Gastroesophageal sphincter (tissue), 3 donors: ENCODE data around the gene OSBPL1A.

Experiments used
- CTCF ChIP-seq, 4 experiments: fragments of 200-600 bp in 2 of 4; fragments of 450-650 bp in 2 of 4; sonication (generic) in 1 of 4; IDR thresholded peaks; one replicate each; pipeline ENCODE4 v1.5.1; 2017 to 2019; ENCODE audit warnings: antibody characterized with exemption in 4 of 4, mild to moderate bottlenecking in 2 of 4, moderate library complexity in 2 of 4
- POLR2AphosphoS5 ChIP-seq: sonication (generic); formaldehyde crosslinking; IDR thresholded peaks from one replicate; pipeline ENCODE4 v1.6.1; 2017; ENCODE audit warnings: antibody characterized with exemption

- no peak for TF ChIP-seq POLR2AphosphoS5
- TF ChIP-seq CTCF (IDR thresholded peaks at IDR 0.05), result no peak
Observed at GRCh38 chr18:24372279-24372872, 25.2 kb downstream of the OSBPL1A start.
